SK-N-SH treated with all-trans-retinoic acid at 6 μM for 48 hours (cell line): ENCODE data around the gene NHSL2.

Source experiments
- ATAC-seq: fragments of 200-7000 bp; cut with Tn5 transposase; 3 replicates; pipeline ENCODE4 v1.9.1; 2020; ENCODE audit warnings: mild to moderate bottlenecking, moderate library complexity
- ARNTL ChIP-seq: fragments of 450-650 bp; formaldehyde crosslinking; IDR thresholded peaks from 2 replicates; pipeline ENCODE4 v1.5.0; 2020; ENCODE audit warnings: low read depth, mild to moderate bottlenecking, moderate library complexity, borderline replicate concordance
- BACH2 ChIP-seq: fragments of 250-450 bp; sonication (Bioruptor Pico); IDR thresholded peaks from 2 replicates; pipeline ENCODE4 v1.9.0; 2021; ENCODE audit warnings: mild to moderate bottlenecking, borderline replicate concordance
- CSDC2 ChIP-seq: fragments of 250-450 bp; sonication (Bioruptor Pico); IDR thresholded peaks from 2 replicates; pipeline ENCODE4 v1.5.0; 2020; ENCODE audit warnings: mild to moderate bottlenecking, moderate library complexity
- CSRNP3 ChIP-seq: fragments of 250-450 bp; sonication (Bioruptor Pico); IDR thresholded peaks from 2 replicates; pipeline ENCODE4 v1.5.1; 2021; ENCODE audit warnings: mild to moderate bottlenecking, moderate library complexity
- ESRRG ChIP-seq: fragments of 250-450 bp; sonication (Bioruptor Pico); IDR thresholded peaks from 2 replicates; pipeline ENCODE4 v1.6.1; 2021; ENCODE audit warnings: mild to moderate bottlenecking
- ISL1 ChIP-seq: fragments of 250-450 bp; sonication (Bioruptor Pico); IDR thresholded peaks from 2 replicates; pipeline ENCODE4 v2.1.2; 2022; ENCODE audit warnings: mild to moderate bottlenecking, moderate library complexity
- OSR1 ChIP-seq: fragments of 250-450 bp; sonication (Bioruptor Pico); IDR thresholded peaks from 2 replicates; pipeline ENCODE4 v1.8.0; 2022; ENCODE audit warnings: moderate library complexity, mild to moderate bottlenecking, inconsistent platforms
- PATZ1 ChIP-seq: fragments of 250-450 bp; sonication (Bioruptor Pico); IDR thresholded peaks from 2 replicates; pipeline ENCODE4 v1.8.0; 2020; ENCODE audit warnings: mild to moderate bottlenecking, moderate library complexity, borderline replicate concordance
- PPARA ChIP-seq: fragments of 250-450 bp; sonication (Bioruptor Pico); IDR thresholded peaks from 2 replicates; pipeline ENCODE4 v1.5.0; 2020; ENCODE audit warnings: mild to moderate bottlenecking, borderline replicate concordance
- RARB ChIP-seq: fragments of 250-450 bp; sonication (Bioruptor Pico); IDR thresholded peaks from 2 replicates; pipeline ENCODE4 v1.8.0; 2021; ENCODE audit warnings: mild to moderate bottlenecking, moderate library complexity
- SNAI2 ChIP-seq: fragments of 250-450 bp; sonication (Bioruptor Pico); IDR thresholded peaks from 2 replicates; pipeline ENCODE4 v1.5.0; 2020; ENCODE audit warnings: mild to moderate bottlenecking, moderate library complexity
- TCF4 ChIP-seq: fragments of 250-450 bp; sonication (Bioruptor Pico); IDR thresholded peaks from 2 replicates; pipeline ENCODE4 v1.8.0; 2021; ENCODE audit warnings: mild to moderate bottlenecking, moderate library complexity, borderline replicate concordance
- TOX ChIP-seq: fragments of 250-450 bp; sonication (Bioruptor Pico); IDR thresholded peaks from 2 replicates; pipeline ENCODE4 v1.8.0; 2021; ENCODE audit warnings: mild to moderate bottlenecking, moderate library complexity, borderline replicate concordance
- TSHZ2 ChIP-seq: fragments of 250-450 bp; sonication (Bioruptor Pico); IDR thresholded peaks from 2 replicates; pipeline ENCODE4 v1.5.0; 2020; ENCODE audit warnings: mild to moderate bottlenecking, moderate library complexity
- ZFP3 ChIP-seq: fragments of 250-450 bp; sonication (Bioruptor Pico); IDR thresholded peaks from 2 replicates; pipeline ENCODE4 v1.5.0; 2020; ENCODE audit warnings: mild to moderate bottlenecking, moderate library complexity
- ZFP30 ChIP-seq: fragments of 450-650 bp; formaldehyde crosslinking; IDR thresholded peaks from 2 replicates; pipeline ENCODE4 v1.5.0; 2022; ENCODE audit warnings: mild to moderate bottlenecking, moderate library complexity
- ZNF565 ChIP-seq: fragments of 450-650 bp; formaldehyde crosslinking; conservative IDR thresholded peaks from 2 replicates; pipeline ENCODE4 v1.5.0; 2020; ENCODE audit warnings: low read depth, mild to moderate bottlenecking, moderate library complexity
- ZNF70 ChIP-seq: fragments of 450-650 bp; formaldehyde crosslinking; IDR thresholded peaks from 2 replicates; pipeline ENCODE4 v1.5.0; 2020; ENCODE audit warnings: mild to moderate bottlenecking, moderate library complexity
- ZNF8 ChIP-seq: fragments of 450-650 bp; formaldehyde crosslinking; IDR thresholded peaks from 2 replicates; pipeline ENCODE4 v1.5.0; 2020; ENCODE audit warnings: mild to moderate bottlenecking, moderate library complexity
- TF ChIP-seq, protein P1 (sequence below): fragments of 250-450 bp; sonication (Bioruptor Pico); IDR thresholded peaks from 2 replicates; pipeline ENCODE4 v1.5.1; 2020; ENCODE audit warnings: low read depth, mild to moderate bottlenecking, moderate library complexity

NHSL2 gene

DNA sequence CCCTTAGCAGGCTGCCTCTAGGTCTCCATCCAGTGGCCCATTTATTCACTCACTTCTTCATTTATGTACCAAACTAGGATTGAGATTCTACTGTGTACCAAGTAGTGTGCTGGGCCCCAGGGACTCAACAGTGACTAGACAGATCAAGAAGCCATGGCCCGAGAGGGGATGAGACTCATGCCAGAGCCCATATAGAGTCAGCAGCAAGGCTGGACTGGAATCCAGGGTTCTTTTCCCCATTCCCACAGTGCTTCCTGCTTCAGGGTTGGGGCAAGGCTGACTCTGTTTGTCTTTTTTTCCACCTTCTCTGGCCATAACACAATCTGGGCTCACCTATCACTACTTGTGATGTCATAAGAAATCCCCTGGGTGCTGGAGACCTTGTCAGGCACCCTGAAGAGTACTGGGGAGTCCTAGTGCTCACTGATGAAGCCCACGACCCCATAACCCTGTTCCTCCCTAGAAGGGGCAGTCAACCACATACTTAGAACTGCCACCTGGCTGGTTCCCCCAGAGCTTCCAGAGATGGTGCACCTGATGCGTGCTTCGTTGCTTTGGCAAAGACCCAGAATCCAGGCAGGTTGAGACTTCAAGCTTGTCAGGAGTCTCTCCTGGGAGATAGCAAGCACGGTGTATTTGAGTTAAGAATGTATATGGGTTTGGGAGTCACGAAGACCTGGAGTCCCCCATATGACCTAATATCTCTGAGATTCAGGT is 214.8 kb downstream of the NHSL2 start:
- ATAC-seq: no peak
- TF ChIP-seq ZFP3 (no peak), ZFP30 (CRISPR knock-in tag) (no peak), SNAI2 (CRISPR knock-in tag) (no peak), ZNF70 (CRISPR knock-in tag) (no peak), TCF4 (CRISPR knock-in tag) (no peak), CSRNP3 (no peak), PATZ1 (CRISPR knock-in tag) (no peak), ZNF565 (CRISPR knock-in tag) (no peak), PPARA (no peak), CSDC2 (CRISPR knock-in tag) (no peak), TOX (CRISPR knock-in tag) (no peak), ESRRG (CRISPR knock-in tag) (no peak), ARNTL (no peak), ISL1 (CRISPR knock-in tag) (no peak), OSR1 (CRISPR knock-in tag) (no peak), TSHZ2 (CRISPR knock-in tag) (no peak), RARB (CRISPR knock-in tag) (no peak), ZNF8 (CRISPR knock-in tag) (no peak)
- TF ChIP-seq, protein P1, sequence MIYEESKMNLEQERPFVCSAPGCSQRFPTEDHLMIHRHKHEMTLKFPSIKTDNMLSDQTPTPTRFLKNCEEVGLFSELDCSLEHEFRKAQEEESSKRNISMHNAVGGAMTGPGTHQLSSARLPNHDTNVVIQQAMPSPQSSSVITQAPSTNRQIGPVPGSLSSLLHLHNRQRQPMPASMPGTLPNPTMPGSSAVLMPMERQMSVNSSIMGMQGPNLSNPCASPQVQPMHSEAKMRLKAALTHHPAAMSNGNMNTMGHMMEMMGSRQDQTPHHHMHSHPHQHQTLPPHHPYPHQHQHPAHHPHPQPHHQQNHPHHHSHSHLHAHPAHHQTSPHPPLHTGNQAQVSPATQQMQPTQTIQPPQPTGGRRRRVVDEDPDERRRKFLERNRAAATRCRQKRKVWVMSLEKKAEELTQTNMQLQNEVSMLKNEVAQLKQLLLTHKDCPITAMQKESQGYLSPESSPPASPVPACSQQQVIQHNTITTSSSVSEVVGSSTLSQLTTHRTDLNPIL (CRISPR knock-in tag): no peak
- TF ChIP-seq, all 23 proteins: peak for 0

GRCh38 chrX:72126048-72126415 is 215.4 kb downstream of the NHSL2 start:
- TF ChIP-seq ARNTL (no peak), BACH2 (no peak), SNAI2 (CRISPR knock-in tag) (no peak), PPARA (no peak), CSDC2 (CRISPR knock-in tag) (no peak), TSHZ2 (CRISPR knock-in tag) (no peak), PATZ1 (CRISPR knock-in tag) (no peak), ESRRG (CRISPR knock-in tag) (no peak)
- TF ChIP-seq, protein P1 (CRISPR knock-in tag): no peak
- TF ChIP-seq, all 23 proteins: peak for 0
- ATAC-seq: peak; percentile 8
